HEK293 (cell line): ENCODE results near the gene OTUB2.
A peak's percentile ranks its signal among the peaks of the same experiment; 100 is the strongest.

Experiments used
- CTCF ChIA-PET: fragments of 350-600 bp; formaldehyde crosslinking; extraction: SDS; loops from one replicate; lab custom pipeline; 2021; ENCODE audit warnings: antibody characterized with exemption; lab: Yijun Ruan, JAX
- POLR2A ChIA-PET: fragments of 300-600 bp; formaldehyde crosslinking; extraction: SDS; loops from one replicate; lab custom pipeline; 2020; ENCODE audit warnings: antibody characterized with exemption, inconsistent platforms; lab: Yijun Ruan, JAX
- H3K27ac ChIP-seq: fragments of 200-500 bp; sonication (Bioruptor generic); 2 replicates; pipeline ENCODE4 v1.5.1; 2014; ENCODE audit warnings: low read depth, low read length, control low read depth, inconsistent platforms; ENCODE audit errors: extremely low read depth
- H3K36me3 ChIP-seq, 2 experiments: fragments of 200-500 bp in 1 of 2; sonication (Bioruptor generic) in 1 of 2; 1 replicate in 1 of 2; 2 replicates in 1 of 2; pipeline ENCODE4 v1.5.1; 2014 to 2017; ENCODE audit warnings: inconsistent platforms in 2 of 2, low read length in 2 of 2; ENCODE audit not compliant: control insufficient read depth in 2 of 2, insufficient read depth in 1 of 2
- H3K4me1 ChIP-seq: fragments of 200-500 bp; sonication (Bioruptor generic); 2 replicates; pipeline ENCODE4 v1.5.1; 2014; ENCODE audit warnings: mild to moderate bottlenecking, low read length, inconsistent platforms; ENCODE audit not compliant: control insufficient read depth, insufficient read depth
- H3K4me3 ChIP-seq: 2 replicates; pipeline ENCODE4 v1.5.1; 2011; ENCODE audit warnings: low read depth, mild to moderate bottlenecking, control low read depth, low read length, moderate library complexity
- H3K9me3 ChIP-seq: fragments of 200-500 bp; sonication (Bioruptor generic); 2 replicates; pipeline ENCODE4 v1.5.1; 2014; ENCODE audit warnings: low read depth, low read length, inconsistent platforms; ENCODE audit not compliant: control insufficient read depth, insufficient read depth
- ATF2 ChIP-seq: fragments of 450-650 bp; formaldehyde crosslinking; IDR thresholded peaks from 2 replicates; pipeline ENCODE4 v1.5.1; 2016; ENCODE audit warnings: missing biosample characterization, missing genetic modification characterization, low read depth
- CTCF ChIP-seq: fragments of 450-650 bp; formaldehyde crosslinking; IDR thresholded peaks from 2 replicates; pipeline ENCODE4 v1.5.1; 2016; ENCODE audit warnings: missing biosample characterization, missing genetic modification characterization
- ELK4 ChIP-seq: IDR thresholded peaks from 2 replicates; pipeline ENCODE4 v1.6.1; 2011; ENCODE audit warnings: mild to moderate bottlenecking, low read depth, low read length, borderline replicate concordance
- IKZF3 ChIP-seq: fragments of 450-650 bp; IDR thresholded peaks from 2 replicates; pipeline ENCODE4 v1.5.0; 2018; ENCODE audit warnings: missing biosample characterization, mild to moderate bottlenecking, missing genetic modification characterization, moderate library complexity
- KLF16 ChIP-seq: fragments of 450-650 bp; formaldehyde crosslinking; IDR thresholded peaks from 2 replicates; pipeline ENCODE4 v1.5.1; 2017; ENCODE audit warnings: missing biosample characterization, missing genetic modification characterization
- MZF1 ChIP-seq: fragments of 450-650 bp; formaldehyde crosslinking; IDR thresholded peaks from 2 replicates; pipeline ENCODE4 v1.5.1; 2017; ENCODE audit warnings: missing biosample characterization, missing genetic modification characterization, borderline replicate concordance
- PRDM1 ChIP-seq: fragments of 450-650 bp; formaldehyde crosslinking; IDR thresholded peaks from 2 replicates; pipeline ENCODE4; 2016; ENCODE audit warnings: missing biosample characterization, missing genetic modification characterization
- TCF7L2 ChIP-seq: IDR thresholded peaks from 2 replicates; pipeline ENCODE4 v1.6.1; 2011; ENCODE audit warnings: low read depth, mild to moderate bottlenecking, inconsistent platforms, low read length, moderate library complexity, borderline replicate concordance
- ZBTB10 ChIP-seq: fragments of 450-650 bp; formaldehyde crosslinking; IDR thresholded peaks from 2 replicates; pipeline ENCODE4 v1.5.1; 2016; ENCODE audit warnings: missing biosample characterization, missing genetic modification characterization
- ZBTB11 ChIP-seq: fragments of 450-650 bp; formaldehyde crosslinking; conservative IDR thresholded peaks from 2 replicates; pipeline ENCODE4 v1.5.1; 2016; ENCODE audit warnings: low read depth, missing biosample characterization, missing genetic modification characterization
- ZBTB17 ChIP-seq: fragments of 450-650 bp; formaldehyde crosslinking; IDR thresholded peaks from 2 replicates; pipeline ENCODE4 v1.5.1; 2016; ENCODE audit warnings: missing biosample characterization, missing genetic modification characterization
- ZNF140 ChIP-seq: fragments of 450-650 bp; formaldehyde crosslinking; IDR thresholded peaks from 2 replicates; pipeline ENCODE4 v1.5.1; 2016; ENCODE audit warnings: missing biosample characterization, missing genetic modification characterization
- ZNF146 ChIP-seq: fragments of 450-650 bp; formaldehyde crosslinking; IDR thresholded peaks from 2 replicates; pipeline ENCODE4 v1.5.1; 2016; ENCODE audit warnings: missing biosample characterization, missing genetic modification characterization
- ZNF157 ChIP-seq: fragments of 450-650 bp; formaldehyde crosslinking; IDR thresholded peaks from 2 replicates; pipeline ENCODE4 v1.5.1; 2016; ENCODE audit warnings: missing biosample characterization, missing genetic modification characterization
- ZNF2 ChIP-seq: fragments of 450-650 bp; formaldehyde crosslinking; IDR thresholded peaks from 2 replicates; pipeline ENCODE4 v1.5.1; 2016; ENCODE audit warnings: missing biosample characterization, missing genetic modification characterization
- ZNF335 ChIP-seq: fragments of 450-650 bp; formaldehyde crosslinking; conservative IDR thresholded peaks from 2 replicates; pipeline ENCODE4 v1.5.1; 2016; ENCODE audit warnings: missing biosample characterization, missing genetic modification characterization
- ZNF341 ChIP-seq: fragments of 450-650 bp; formaldehyde crosslinking; IDR thresholded peaks from 2 replicates; pipeline ENCODE4; 2016; ENCODE audit warnings: low read depth, missing biosample characterization, missing genetic modification characterization
- ZNF366 ChIP-seq: fragments of 450-650 bp; formaldehyde crosslinking; conservative IDR thresholded peaks from 2 replicates; pipeline ENCODE4 v1.5.1; 2016; ENCODE audit warnings: missing biosample characterization, missing genetic modification characterization
- ZNF391 ChIP-seq: fragments of 450-650 bp; formaldehyde crosslinking; IDR thresholded peaks from 2 replicates; pipeline ENCODE4 v1.5.1; 2016; ENCODE audit warnings: low read depth, missing biosample characterization, missing genetic modification characterization, borderline replicate concordance
- ZNF654 ChIP-seq: fragments of 450-650 bp; formaldehyde crosslinking; IDR thresholded peaks from 2 replicates; pipeline ENCODE4 v1.5.1; 2016; ENCODE audit warnings: low read depth, missing biosample characterization, missing genetic modification characterization
- ZNF664 ChIP-seq: fragments of 450-650 bp; formaldehyde crosslinking; IDR thresholded peaks from 2 replicates; pipeline ENCODE4 v1.5.1; 2016; ENCODE audit warnings: missing biosample characterization, missing genetic modification characterization
- ZNF777 ChIP-seq: fragments of 450-650 bp; formaldehyde crosslinking; IDR thresholded peaks from 2 replicates; pipeline ENCODE4 v1.5.1; 2017; ENCODE audit warnings: missing biosample characterization, missing genetic modification characterization, borderline replicate concordance
- ZSCAN30 ChIP-seq: fragments of 450-650 bp; IDR thresholded peaks from 2 replicates; pipeline ENCODE4 v1.5.1; 2018; ENCODE audit warnings: missing biosample characterization, mild to moderate bottlenecking, missing genetic modification characterization, moderate library complexity

The OTUB2 gene

GRCh38 chr14:94001501-94002396 lies 24.4 kb upstream of the OTUB2 start:
- POLR2A ChIA-PET = no interaction called here
- no peaks in the 10 kb centered on the region for H3K9me3 ChIP-seq
- no peak overlapping the region for H3K27ac ChIP-seq
- TF ChIP-seq MZF1 (no peak), KLF16 (tag by site-specific recombination) (no peak), ZNF140 (tag by site-specific recombination) (no peak), ZNF146 (tag by site-specific recombination) (no peak), ZSCAN30 (tag by site-specific recombination) (no peak), ZNF777 (tag by site-specific recombination) (no peak), ZNF664 (peak; percentile 70; the same call in 1 of the 2 replicates), ZNF341 (tag by site-specific recombination) (peak; percentile 61), ZNF2 (tag by site-specific recombination) (peak; percentile 65; the same call in 1 of the 2 replicates), ZBTB11 (tag by site-specific recombination) (no peak), ZBTB10 (no peak), TCF7L2 (no peak), ZNF366 (peak; percentile 55; the same call in 1 of the 2 replicates), ELK4 (no peak), ZBTB17 (tag by site-specific recombination) (peak; percentile 43; the same call in 1 of the 2 replicates), PRDM1 (tag by site-specific recombination) (0 out of 2 replicates have a peak, but pooled peaks have one; percentile 9), ZNF157 (tag by site-specific recombination) (no peak), ATF2 (tag by site-specific recombination) (no peak), IKZF3 (tag by site-specific recombination) (0 out of 2 replicates have a peak, but pooled peaks have one; percentile 7), ZNF654 (peak; percentile 69), ZNF391 (tag by site-specific recombination) (no peak), ZNF335 (no peak), CTCF (peak; percentile 75)
- H3K4me3 ChIP-seq = no peak overlapping the region
- no peaks in the 10 kb centered on the region for H3K36me3 ChIP-seq
- CTCF ChIA-PET = interaction anchor here (0.5 to 4.8 kb wide), 19 partner anchors 9 to 1792 kb away, joined by 3 to 111 read pairs (median 4); no protein-coding TSS in a partner anchor
- H3K4me1 ChIP-seq = no peaks in the 10 kb centered on the region; the same call in 1 of the 2 replicates
